Vagina (tissue), 2 donors: ENCODE data around the gene CATSPERB. TPM values are rescaled to one million over a fixed set of nuclear protein-coding genes. Genes with fewer than 3 reads are reported as not detected.

ENCODE experiments used
- DNase-seq, 2 donors: peaks; one replicate each; pipeline ENCODE4 v3.0.0-alpha.2; 2017; ENCODE audit errors: extremely low spot score in 2 of 2
- H3K27ac ChIP-seq: fragments of 200-600 bp; sonication (generic); one replicate; pipeline ENCODE4 v1.5.1; 2019
- H3K27me3 ChIP-seq: fragments of 200-600 bp; sonication (generic); one replicate; pipeline ENCODE4 v1.5.1; 2019
- H3K36me3 ChIP-seq, 2 donors: fragments of 200-600 bp; sonication (generic); one replicate each; pipeline ENCODE4 v1.5.1; 2017 to 2019
- H3K4me1 ChIP-seq: fragments of 200-600 bp; sonication (generic); one replicate; pipeline ENCODE4 v1.5.1; 2019
- H3K4me3 ChIP-seq, 2 donors: fragments of 200-600 bp; sonication (generic); 1 replicate in 1 of 2; 2 replicates in 1 of 2; pipeline ENCODE4 v1.5.1; 2016 to 2019
- H3K9me3 ChIP-seq: fragments of 200-600 bp; sonication (generic); one replicate; pipeline ENCODE4 v1.5.1; 2019
- CTCF ChIP-seq, 3 experiments: fragments of 450-650 bp in 2 of 3; fragments of 200-600 bp in 1 of 3; sonication (generic) in 1 of 3; IDR thresholded peaks; one replicate each; pipeline ENCODE4 v1.5.1; 2017 to 2019; ENCODE audit warnings: antibody characterized with exemption in 3 of 3, mild to moderate bottlenecking in 2 of 3, moderate library complexity in 2 of 3
- POLR2A ChIP-seq, 2 donors: fragments of 450-650 bp; IDR thresholded peaks; one replicate each; pipeline ENCODE4 v1.6.1; 2017; ENCODE audit warnings: antibody characterized with exemption in 2 of 2, mild to moderate bottlenecking in 2 of 2, moderate library complexity in 2 of 2
- POLR2AphosphoS5 ChIP-seq, 2 donors: sonication (generic); formaldehyde crosslinking; IDR thresholded peaks; one replicate each; pipeline ENCODE4 v1.9.0; 2017; ENCODE audit warnings: antibody characterized with exemption in 2 of 2, mild to moderate bottlenecking in 2 of 2, low read depth in 1 of 2; ENCODE audit not compliant: insufficient read depth in 1 of 2
- intact Hi-C: fragments of 100-400 bp; cut with DNase I; formaldehyde crosslinking; loops from one replicate; pipeline ENCODE4 v1.15.1; 2023
- total RNA-seq: library from RNA; depleted of rRNA; stranded (reverse); fragments of >200 nt; gene quantifications from one replicate; pipeline ENCODE4 v1.2.3, GENCODE V29; 2016

The CATSPERB gene
- total RNA-seq, 1 donor from 2014 or later: 5.2 TPM

GRCh38 chr14:91554535-91555332, 177.2 kb downstream of the CATSPERB start:
- Histone ChIP-seq H3K4me3 (no peak overlapping the region), H3K27ac (no peak overlapping the region), H3K9me3 (no peaks in the 10 kb centered on the region), H3K4me1 (no peaks in the 10 kb centered on the region), H3K27me3 (no peaks in the 10 kb centered on the region), H3K36me3 (no peaks in the 10 kb centered on the region)
- TF ChIP-seq POLR2A (IDR thresholded peaks at IDR 0.05) (no peak), POLR2AphosphoS5 (IDR thresholded peaks at IDR 0.05; ENCODE audit: insufficient read depth in 1 of 2, low read depth in 1 of 2) (no peak), CTCF (IDR thresholded peaks at IDR 0.05) (no peak)
- DNase-seq: no peak
- intact Hi-C loops: no loop called here

GRCh38 chr14:91548108-91548507, 183.8 kb downstream of the CATSPERB start:
- Histone ChIP-seq H3K36me3 (no peaks in the 10 kb centered on the region), H3K9me3 (no peaks in the 10 kb centered on the region), H3K27me3 (no peaks in the 10 kb centered on the region), H3K4me3 (no peak overlapping the region), H3K27ac (no peak overlapping the region), H3K4me1 (no peaks in the 10 kb centered on the region)
- DNase-seq: no peak
- intact Hi-C loops: no loop called here
- TF ChIP-seq CTCF (IDR thresholded peaks at IDR 0.05) (no peak), POLR2AphosphoS5 (IDR thresholded peaks at IDR 0.05; ENCODE audit: insufficient read depth in 1 of 2, low read depth in 1 of 2) (no peak), POLR2A (IDR thresholded peaks at IDR 0.05) (no peak)

GRCh38 chr14:91545946-91546716, 185.8 kb downstream of the CATSPERB start:
- intact Hi-C loops: no loop called here
- TF ChIP-seq CTCF (IDR thresholded peaks at IDR 0.05) (no peak), POLR2AphosphoS5 (IDR thresholded peaks at IDR 0.05; ENCODE audit: insufficient read depth in 1 of 2, low read depth in 1 of 2) (no peak), POLR2A (IDR thresholded peaks at IDR 0.05) (no peak)

GRCh38 chr14:91545204-91545603, 186.7 kb downstream of the CATSPERB start:
- no peak for TF ChIP-seq POLR2A (IDR thresholded peaks at IDR 0.05)
- TF ChIP-seq POLR2AphosphoS5 (IDR thresholded peaks at IDR 0.05; ENCODE audit: insufficient read depth in 1 of 2, low read depth in 1 of 2): no peak
- TF ChIP-seq CTCF (IDR thresholded peaks at IDR 0.05): no peak
- intact Hi-C loops: no loop called here
- H3K27me3 ChIP-seq: no peaks in the 10 kb centered on the region

More at GRCh38 chr14:91545946-91546716, 185.8 kb downstream of the CATSPERB start:
- H3K27me3 ChIP-seq: no peaks in the 10 kb centered on the region
- no peak overlapping the region for H3K4me3 ChIP-seq
- no peak for DNase-seq
- H3K4me1 ChIP-seq: no peaks in the 10 kb centered on the region
- H3K9me3 ChIP-seq: peaks cover 12% of the 10 kb centered on the region
- no peak overlapping the region for H3K27ac ChIP-seq
- H3K36me3 ChIP-seq: no peaks in the 10 kb centered on the region

More at GRCh38 chr14:91545204-91545603, 186.7 kb downstream of the CATSPERB start:
- DNase-seq: no peak
- Histone ChIP-seq H3K9me3 (peaks cover 12% of the 10 kb centered on the region), H3K27ac (no peak overlapping the region), H3K4me1 (no peaks in the 10 kb centered on the region), H3K36me3 (no peaks in the 10 kb centered on the region), H3K4me3 (no peak overlapping the region)
